HepG2 (cell line): ENCODE data around the gene FBXW10. TPM values are rescaled to one million over a fixed set of nuclear protein-coding genes. Genes with fewer than 3 reads are reported as not detected.
"Not testable (repeated sequence)": the region's sequence is repeated elsewhere in the genome, so short reads cannot be mapped to it uniquely, and the experiment has no call there.

Source experiments
- ATAC-seq: fragments of 200-7000 bp; cut with Tn5 transposase; 3 replicates; pipeline ENCODE4 v1.9.1; 2020; ENCODE audit warnings: mild to moderate bottlenecking, moderate library complexity
- BruUV-seq: library from RNA; stranded (reverse); fragments of 400-500 nt; replicated peaks from 2 replicates; lab custom pipeline; 2021; lab: Mats Ljungman, UMichigan
- CTCF ChIA-PET: fragments of 300-600 bp; formaldehyde crosslinking; extraction: SDS; loops from one replicate; lab custom pipeline; 2021; ENCODE audit warnings: low total read pairs, inconsistent platforms, low intra/inter-chr PET ratio; lab: Yijun Ruan, JAX
- POLR2A ChIA-PET: fragments of 350-600 bp; sonication (Branson Sonifier 250); formaldehyde crosslinking; loops from one replicate; lab custom pipeline; 2020; ENCODE audit warnings: antibody characterized with exemption, inconsistent platforms; lab: Yijun Ruan, JAX
- DNase-seq: peaks from one replicate; pipeline ENCODE4 v3.0.0-alpha.2; 2015; ENCODE audit warnings: low spot score
- FAIRE-seq: peaks from 3 replicates; lab custom pipeline; 2011; peaks lifted over from hg19 to GRCh38; lab: Jason Lieb, UNC
- H2AFZ ChIP-seq: one replicate; pipeline ENCODE4 v1.6.1; 2011; ENCODE audit warnings: low read length, inconsistent platforms
- H3K27ac ChIP-seq: fragments of 300-600 bp; 3 replicates; pipeline ENCODE4 v1.8.0; 2011; ENCODE audit warnings: mixed run types, mild to moderate bottlenecking, mixed read lengths, low read length, inconsistent platforms; ENCODE audit not compliant: insufficient read depth; ENCODE audit errors: extremely low read length
- H3K27me3 ChIP-seq, 2 experiments: fragments of 200-600 bp in 1 of 2; 2 replicates in 1 of 2; 3 replicates in 1 of 2; pipeline versions ENCODE4 v1.6.0 to v1.8.0; 2011; ENCODE audit warnings: low read length in 2 of 2, mild to moderate bottlenecking in 2 of 2, moderate library complexity in 2 of 2, inconsistent platforms in 1 of 2; ENCODE audit not compliant: insufficient read depth in 2 of 2, control insufficient read depth in 1 of 2
- H3K36me3 ChIP-seq, 2 experiments: fragments of 200-600 bp in 1 of 2; replicated peaks in 1 of 2; 2 replicates in 1 of 2; 3 replicates in 1 of 2; pipeline versions ENCODE4 v1.5.1 to v1.8.0; 2011; ENCODE audit warnings: low read length in 2 of 2, inconsistent platforms in 1 of 2; ENCODE audit not compliant: insufficient read depth in 2 of 2, control insufficient read depth in 1 of 2
- H3K4me1 ChIP-seq: 2 replicates; pipeline ENCODE4 v1.5.1; 2012; ENCODE audit warnings: low read length, inconsistent platforms; ENCODE audit not compliant: insufficient read depth
- H3K4me2 ChIP-seq: 2 replicates; pipeline ENCODE4 v1.6.0; 2011; ENCODE audit warnings: low read depth, low read length, inconsistent platforms
- H3K4me3 ChIP-seq, 3 experiments: fragments of 200-600 bp in 1 of 3; sonication (generic), shearing (Covaris generic) in 1 of 3; replicated peaks in 1 of 3; 2 replicates each; pipeline ENCODE4 v1.5.1; 2011 to 2016; ENCODE audit warnings: low read length in 3 of 3, inconsistent platforms in 2 of 3, low read depth in 2 of 3, mild to moderate bottlenecking in 2 of 3, control low read depth in 1 of 3, mixed read lengths in 1 of 3; ENCODE audit not compliant: insufficient read depth in 1 of 3
- H3K79me2 ChIP-seq: one replicate; pipeline ENCODE4 v1.6.1; 2011; ENCODE audit warnings: low read length, inconsistent platforms; ENCODE audit not compliant: insufficient read depth
- H3K9ac ChIP-seq: 2 replicates; pipeline ENCODE4 v1.6.0; 2011; ENCODE audit warnings: mild to moderate bottlenecking, low read depth, low read length, inconsistent platforms; ENCODE audit not compliant: insufficient read depth
- H3K9me3 ChIP-seq: 2 replicates; pipeline ENCODE4 v1.5.1; 2012; ENCODE audit warnings: mild to moderate bottlenecking, low read length
- H4K20me1 ChIP-seq: 2 replicates; pipeline ENCODE4 v1.6.0; 2011; ENCODE audit warnings: inconsistent platforms, mild to moderate bottlenecking, low read length, moderate library complexity; ENCODE audit not compliant: insufficient read depth
- WGBS: methylation state at CpG from one replicate; pipeline ENCODE4 v1.1.6; 2017; ENCODE audit warnings: low lambda C conversion rate; 5-methylcytosine and 5-hydroxymethylcytosine counted together
- in situ Hi-C: cut with HindIII; loops from 2 replicates; pipeline ENCODE4 v1.10.0; 2017; ENCODE audit warnings: low pct_unique_long_range_greater_than_20kb; ENCODE audit not compliant: extremely low pct_ligation_motif_present
- intact Hi-C: fragments of 100-400 bp; cut with micrococcal nuclease; formaldehyde crosslinking; loops from one replicate; pipeline ENCODE4 v1.10.0; 2022; ENCODE audit not compliant: unreplicated experiment
- polyA plus RNA-seq, 8 experiments: library from polyadenylated mRNA; depleted of rRNA in 3 of 8; stranded (reverse) in 7 of 8; unstranded in 1 of 8; fragments of >200 nt; fragmentation: Illumina TruSeq in 4 of 8; extraction: Trizol in 4 of 8; gene quantifications; 2 replicates each; pipeline versions ENCODE4 v1.2.1 to v1.2.3, GENCODE V29; 2011 to 2016; ENCODE audit warnings: low read depth in 4 of 8, missing spikeins in 1 of 8, mixed read lengths in 1 of 8; ENCODE audit not compliant: insufficient read depth in 1 of 8
- total RNA-seq, 5 experiments: library from RNA; depleted of rRNA; stranded (reverse); fragments of >200 nt; fragmentation: Illumina TruSeq; extraction: Trizol; gene quantifications; 2 replicates each; pipeline ENCODE4 v1.2.3, GENCODE V29; 2016; ENCODE audit warnings: low read depth in 1 of 5

Gene FBXW10
- total and polyA plus RNA-seq, 2 of the 13 experiments (the other 11 are each of a cell fraction or from before 2014, with no cell fraction given), result 0.04 to 0.17 TPM

DNA sequence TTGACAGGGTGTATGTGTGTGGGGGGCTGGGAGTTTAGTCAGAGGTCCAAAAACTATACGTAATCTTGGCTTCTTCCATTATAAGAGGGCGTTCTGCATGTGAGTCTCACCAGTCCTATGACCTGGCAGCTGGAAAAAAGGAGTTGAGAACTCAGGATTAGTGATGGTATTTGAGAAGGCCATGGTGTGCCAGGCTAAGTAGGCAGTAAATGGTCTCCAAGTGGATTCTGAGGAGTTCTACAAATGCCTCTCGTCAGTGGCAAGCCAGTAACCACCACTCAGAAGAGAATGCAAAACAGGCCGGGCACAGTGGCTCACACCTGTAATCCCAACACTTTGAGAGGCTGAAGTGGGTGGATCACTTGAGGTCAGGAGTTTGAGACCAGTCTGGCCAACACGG, 21.2 kb upstream of the FBXW10 start:
- H2AFZ ChIP-seq, ATAC-seq, H3K4me2 ChIP-seq, intact Hi-C loops, H3K9me3 ChIP-seq, CTCF ChIA-PET, FAIRE-seq, in situ Hi-C loops, H3K36me3 ChIP-seq, H3K4me3 ChIP-seq, H3K9ac ChIP-seq, BruUV-seq, H3K79me2 ChIP-seq, H3K27ac ChIP-seq, DNase-seq, POLR2A ChIA-PET, H4K20me1 ChIP-seq, H3K27me3 ChIP-seq: not testable (repeated sequence)
- 68% methylated on average over 4 of the region's 5 CpGs for WGBS
- H3K4me1 ChIP-seq, result peaks cover 19% of the 10 kb centered on the region

DNA sequence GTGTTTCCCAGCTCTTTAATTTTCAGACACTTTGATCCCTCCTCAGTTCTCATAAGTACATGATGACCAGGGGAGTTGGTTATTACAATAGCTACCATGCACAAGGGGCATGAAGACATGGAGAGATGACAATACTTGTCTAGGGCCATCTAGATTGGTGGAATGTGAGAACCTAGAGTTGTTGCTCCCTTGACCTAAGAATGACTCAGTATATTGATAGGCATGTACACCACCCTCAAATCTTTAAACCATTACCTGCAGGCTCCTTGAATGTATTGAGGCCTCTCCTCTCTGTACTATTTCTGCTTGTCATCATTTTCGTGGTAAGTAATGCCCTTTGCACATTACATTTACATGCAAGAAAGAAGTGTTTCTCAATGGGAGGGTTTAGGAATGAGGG, 20.3 kb upstream of the FBXW10 start:
- H3K27me3 ChIP-seq, FAIRE-seq, H3K9me3 ChIP-seq, H3K79me2 ChIP-seq, H3K4me3 ChIP-seq, CTCF ChIA-PET, DNase-seq, intact Hi-C loops, H3K36me3 ChIP-seq, POLR2A ChIA-PET, H4K20me1 ChIP-seq, ATAC-seq, H3K4me2 ChIP-seq, H2AFZ ChIP-seq, H3K9ac ChIP-seq, BruUV-seq, H3K27ac ChIP-seq, in situ Hi-C loops: not testable (repeated sequence)
- 75% methylated on average over 1 of the region's 1 CpG for WGBS
- peaks cover 17% of the 10 kb centered on the region for H3K4me1 ChIP-seq

DNA sequence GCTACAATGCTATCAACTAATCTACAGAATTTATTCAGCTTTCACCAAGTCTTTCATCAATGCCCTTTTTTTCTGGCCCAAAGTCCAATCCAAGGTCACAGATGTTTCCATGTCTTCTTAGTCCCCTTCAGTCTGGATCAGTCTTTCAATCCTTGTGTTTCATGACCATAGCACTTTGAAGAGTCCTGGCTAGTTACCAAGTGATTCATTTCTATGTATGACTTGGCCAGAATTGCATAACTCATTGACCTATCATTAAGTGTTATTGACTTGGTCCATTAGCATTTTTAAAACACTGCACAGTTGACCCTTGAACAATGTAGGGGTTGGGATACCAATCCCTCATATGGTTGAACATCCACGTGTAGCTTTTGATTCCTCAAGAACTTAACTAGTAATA, 11.4 kb upstream of the FBXW10 start:
- H3K4me3 ChIP-seq, H3K4me1 ChIP-seq, CTCF ChIA-PET, in situ Hi-C loops, DNase-seq, POLR2A ChIA-PET, BruUV-seq, H3K79me2 ChIP-seq, H3K9me3 ChIP-seq, H3K27me3 ChIP-seq, H3K27ac ChIP-seq, H3K4me2 ChIP-seq, H3K9ac ChIP-seq, H3K36me3 ChIP-seq, intact Hi-C loops, ATAC-seq, H4K20me1 ChIP-seq, H2AFZ ChIP-seq: not testable (repeated sequence)
- peak; percentile 18 for FAIRE-seq
- WGBS, result 80% methylated on average over 1 of the region's 1 CpG

DNA sequence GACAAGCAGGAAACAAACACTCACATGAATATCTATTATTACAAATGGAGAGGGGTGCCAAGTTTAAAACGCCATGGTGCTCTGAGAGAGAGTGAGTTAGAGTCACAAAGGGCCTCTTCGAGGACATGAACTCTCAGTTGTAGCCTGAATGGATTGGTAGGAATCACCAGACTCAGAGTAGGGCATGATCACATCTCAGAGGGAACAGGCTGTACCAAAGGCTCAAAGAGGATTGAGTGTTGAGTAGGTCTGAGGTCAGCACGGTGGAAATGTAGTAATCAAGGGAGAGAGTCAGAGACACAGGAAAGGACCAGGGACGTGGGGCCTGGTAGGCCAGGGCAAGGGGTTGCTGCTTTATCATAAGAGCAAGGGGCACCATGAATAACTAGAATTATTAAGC, 10.5 kb upstream of the FBXW10 start:
- H4K20me1 ChIP-seq, H3K27ac ChIP-seq, FAIRE-seq, H3K4me1 ChIP-seq, H3K9me3 ChIP-seq, H2AFZ ChIP-seq, BruUV-seq, H3K27me3 ChIP-seq, H3K4me2 ChIP-seq, CTCF ChIA-PET, H3K79me2 ChIP-seq, POLR2A ChIA-PET, H3K4me3 ChIP-seq, in situ Hi-C loops, DNase-seq, H3K36me3 ChIP-seq, intact Hi-C loops, H3K9ac ChIP-seq, ATAC-seq: not testable (repeated sequence)
- WGBS, result 92% methylated on average over 4 of the region's 4 CpGs
